Spleen (tissue), 7 donors: ENCODE measurements around the gene CIAO3.

ENCODE experiments used
- CTCF ChIP-seq, 11 experiments: fragments of 200-600 bp in 7 of 11; fragments of 450-650 bp in 4 of 11; sonication (generic) in 4 of 11; IDR thresholded peaks in 8 of 11; conservative IDR thresholded peaks in 3 of 11; 1 replicate in 7 of 11; 2 replicates in 4 of 11; pipeline versions ENCODE4 v1.4.0 to v1.8.0; 2016 to 2021; ENCODE audit warnings: antibody characterized with exemption in 11 of 11, inconsistent platforms in 4 of 11, mild to moderate bottlenecking in 1 of 11
- POLR2A ChIP-seq, 3 donors: fragments of 450-650 bp; IDR thresholded peaks; one replicate each; pipeline ENCODE4 v1.5.1; 2017; ENCODE audit warnings: antibody characterized with exemption in 3 of 3, mild to moderate bottlenecking in 1 of 3
- POLR2AphosphoS5 ChIP-seq, 3 donors: sonication (generic); formaldehyde crosslinking; IDR thresholded peaks; one replicate each; pipeline ENCODE4 v1.5.1; 2017; ENCODE audit warnings: antibody characterized with exemption in 3 of 3
- donor health status: DM: no; HTN: no; CAD: no; lungs with moderate emphysema.
- donor health status: DM: no; HTN: no; CAD: no.
- donor health status: DM: no; HTN: no; CAD: no.

GRCh38 chr16:732936-733335 lies 7.9 kb downstream of the CIAO3 start:
- TF ChIP-seq POLR2A (IDR thresholded peaks at IDR 0.05) = no peak
- peak in 2 of 11 experiments; percentile 1 to 27 for TF ChIP-seq CTCF (IDR thresholded peaks at IDR 0.05 in 8 of 11, conservative IDR thresholded peaks at IDR 0.05 in 3 of 11)
- TF ChIP-seq POLR2AphosphoS5 (IDR thresholded peaks at IDR 0.05) = no peak
